HG02759 (cell line): Measurements from ENCODE around the gene FFAR1.
A peak's percentile ranks its signal among the peaks of the same experiment; 100 is the strongest.
"Not testable (repeated sequence)": the region's sequence is repeated elsewhere in the genome, so short reads cannot be mapped to it uniquely, and the experiment has no call there.

Experiments
- ATAC-seq: cut with Tn5 transposase; IDR thresholded peaks from one replicate; pipeline ENCODE4 v1.9.1; 2021; ENCODE audit warnings: mild to moderate bottlenecking, moderate library complexity; ENCODE audit not compliant: unreplicated experiment

The FFAR1 gene

DNA sequence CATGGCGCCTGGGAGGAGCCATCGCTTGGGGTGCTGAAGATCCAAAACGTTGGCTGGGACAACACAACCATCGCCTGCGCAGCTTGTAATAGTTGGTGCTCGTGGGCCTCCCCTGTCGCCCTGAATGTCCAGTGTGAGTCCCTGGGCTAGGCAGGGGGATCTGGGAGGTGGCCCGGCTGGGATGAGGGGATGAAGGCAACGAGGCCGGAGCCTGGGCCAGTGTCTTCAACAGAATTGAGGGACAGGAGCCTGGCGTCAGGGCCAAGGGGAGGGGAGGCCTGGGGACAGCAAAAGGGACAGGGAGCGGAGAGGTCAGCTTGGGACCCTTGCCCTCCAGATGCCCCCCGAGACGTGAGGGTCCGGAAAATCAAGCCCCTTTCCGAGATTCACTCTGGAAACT, 6.7 kb upstream of the FFAR1 start:
- no peak for ATAC-seq

DNA sequence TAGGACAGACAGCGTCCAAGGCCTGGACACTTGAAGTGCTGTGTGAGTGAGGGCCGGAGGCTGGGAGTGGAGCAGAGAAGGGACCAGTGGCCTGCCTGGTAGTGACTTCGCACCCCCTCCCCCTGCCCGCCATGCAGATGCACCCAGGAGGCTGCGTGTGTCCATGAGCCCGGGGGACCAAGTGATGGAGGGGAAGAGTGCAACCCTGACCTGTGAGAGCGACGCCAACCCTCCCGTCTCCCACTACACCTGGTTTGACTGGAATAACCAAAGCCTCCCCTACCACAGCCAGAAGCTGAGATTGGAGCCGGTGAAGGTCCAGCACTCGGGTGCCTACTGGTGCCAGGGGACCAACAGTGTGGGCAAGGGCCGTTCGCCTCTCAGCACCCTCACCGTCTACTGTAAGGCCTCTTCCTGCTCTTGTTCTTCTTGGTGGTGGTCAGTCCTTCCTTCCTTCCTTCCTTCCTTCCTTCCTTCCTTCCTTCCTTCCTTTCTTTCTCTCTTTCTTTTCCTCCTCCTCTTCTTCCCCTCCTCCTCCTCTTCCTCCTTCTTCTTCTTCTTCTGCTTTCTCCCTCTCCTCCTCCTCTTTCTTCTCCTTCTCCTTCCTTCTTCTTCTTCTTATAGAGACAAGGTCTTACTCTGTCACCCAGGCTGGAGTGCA, 6.0 kb upstream of the FFAR1 start:
- ATAC-seq = no peak

DNA sequence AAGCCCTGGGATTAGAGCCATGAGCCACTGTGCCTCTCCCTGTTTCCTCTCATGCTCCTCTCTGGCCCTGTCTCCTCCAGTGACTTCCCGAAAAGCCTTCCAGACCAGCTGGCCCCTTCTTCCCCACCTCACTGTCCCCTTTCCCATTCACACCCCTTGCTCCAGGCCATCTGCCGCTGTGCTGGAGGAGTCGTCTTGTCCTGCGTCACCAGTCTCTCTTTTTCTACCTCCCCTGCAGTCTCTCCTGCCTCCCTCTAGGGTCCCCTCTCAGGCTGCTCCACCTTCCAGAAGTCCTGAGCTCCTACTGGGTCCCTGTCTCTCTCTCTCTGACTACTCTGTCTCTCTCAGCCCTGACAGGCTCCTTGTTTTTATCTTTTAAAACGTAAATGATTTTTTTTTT, 5.3 kb upstream of the FFAR1 start:
- no peak for ATAC-seq

DNA sequence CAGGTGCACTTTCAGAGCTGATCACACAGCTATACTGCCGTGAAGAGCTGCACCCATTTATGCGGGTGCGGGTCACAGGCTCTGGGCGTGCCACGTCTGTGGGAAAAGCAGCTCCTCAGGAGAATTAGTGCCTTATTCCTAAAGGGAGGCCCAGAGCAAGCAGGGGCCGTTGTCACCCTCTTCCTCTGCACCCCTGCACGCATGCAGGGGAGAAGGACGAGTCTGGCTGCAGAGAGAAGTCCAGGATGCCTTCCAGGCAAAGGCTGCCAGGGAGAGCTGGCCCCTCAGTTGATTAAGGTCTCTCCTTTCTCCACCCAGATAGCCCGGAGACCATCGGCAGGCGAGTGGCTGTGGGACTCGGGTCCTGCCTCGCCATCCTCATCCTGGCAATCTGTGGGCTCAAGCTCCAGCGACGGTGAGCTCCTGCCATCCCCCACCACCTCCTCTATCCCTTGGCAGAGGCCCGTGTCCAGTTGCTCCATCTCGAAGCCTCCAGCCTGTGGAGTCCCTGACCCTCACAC, 3.1 kb upstream of the FFAR1 start:
- no peak for ATAC-seq

DNA sequence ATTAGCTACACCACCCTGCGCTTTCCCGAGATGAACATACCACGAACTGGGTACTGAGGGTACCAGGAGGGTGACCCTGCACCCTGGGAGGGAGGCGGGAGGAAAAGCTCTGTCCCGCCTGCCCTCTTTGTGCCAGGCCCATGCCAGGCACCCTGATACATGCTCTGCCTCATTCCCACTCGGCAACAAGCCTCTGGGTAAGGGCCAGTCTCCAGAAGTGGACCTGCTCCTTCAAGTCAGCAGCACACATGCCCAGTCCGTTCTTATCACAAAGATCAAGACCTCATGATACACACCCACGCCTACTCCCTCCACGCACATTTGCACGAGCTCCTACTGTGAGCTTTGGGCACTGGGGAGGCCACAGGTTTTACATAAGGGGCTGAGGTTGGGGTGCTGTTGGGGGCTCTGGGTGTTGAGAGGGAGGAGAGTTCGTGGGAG, 2.0 kb upstream of the FFAR1 start:
- ATAC-seq = no peak

DNA sequence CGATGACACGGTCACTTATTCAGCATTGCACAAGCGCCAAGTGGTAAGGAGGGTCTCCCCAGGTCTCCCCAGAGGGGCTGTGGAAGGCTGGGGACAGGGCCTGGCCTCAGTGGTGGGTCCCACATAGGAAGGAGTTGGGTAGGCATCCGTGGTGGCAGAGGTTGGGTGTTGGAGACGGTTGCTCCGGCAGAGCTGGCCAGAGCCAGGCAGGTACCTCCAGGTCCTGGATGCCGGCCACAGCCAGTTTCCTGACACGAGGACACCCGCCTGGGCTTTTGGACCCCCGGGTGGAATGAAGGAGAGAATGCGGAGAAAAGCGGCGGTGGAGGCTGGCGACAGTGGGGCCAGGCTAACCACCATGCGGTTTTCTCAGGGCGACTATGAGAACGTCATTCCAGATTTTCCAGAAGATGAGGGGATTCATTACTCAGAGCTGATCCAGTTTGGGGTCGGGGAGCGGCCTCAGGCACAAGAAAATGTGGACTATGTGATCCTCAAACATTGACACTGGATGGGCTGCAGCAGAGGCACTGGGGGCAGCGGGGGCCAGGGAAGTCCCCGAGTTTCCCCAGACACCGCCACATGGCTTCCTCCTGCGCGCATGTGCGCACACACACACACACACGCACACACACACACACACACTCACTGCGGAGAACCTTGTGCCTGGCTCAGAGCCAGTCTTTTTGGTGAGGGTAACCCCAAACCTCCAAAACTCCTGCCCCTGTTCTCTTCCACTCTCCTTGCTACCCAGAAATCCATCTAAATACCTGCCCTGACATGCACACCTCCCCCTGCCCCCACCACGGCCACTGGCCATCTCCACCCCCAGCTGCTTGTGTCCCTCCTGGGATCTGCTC, 1.3 kb upstream of the FFAR1 start:
- ATAC-seq = peak; percentile 35

DNA sequence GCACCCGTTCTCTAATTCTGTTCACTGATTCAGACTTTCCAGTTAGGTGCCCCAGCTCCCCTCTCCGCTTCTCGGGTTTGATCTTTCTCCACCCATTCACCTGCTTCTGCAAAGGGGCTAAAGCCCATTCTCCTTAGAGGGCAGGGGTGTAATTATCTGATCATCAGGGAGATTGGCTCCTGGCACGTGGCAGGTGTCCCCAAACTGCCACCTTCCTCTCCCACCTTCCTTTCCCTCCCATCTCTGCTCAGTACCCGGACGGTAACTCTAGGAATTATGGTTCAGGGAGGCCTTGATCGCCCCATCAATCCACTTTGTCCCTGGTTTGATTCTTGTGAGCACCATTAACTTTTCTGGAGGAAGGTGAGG, 212 bp downstream of the FFAR1 start:
- no peak for ATAC-seq

DNA sequence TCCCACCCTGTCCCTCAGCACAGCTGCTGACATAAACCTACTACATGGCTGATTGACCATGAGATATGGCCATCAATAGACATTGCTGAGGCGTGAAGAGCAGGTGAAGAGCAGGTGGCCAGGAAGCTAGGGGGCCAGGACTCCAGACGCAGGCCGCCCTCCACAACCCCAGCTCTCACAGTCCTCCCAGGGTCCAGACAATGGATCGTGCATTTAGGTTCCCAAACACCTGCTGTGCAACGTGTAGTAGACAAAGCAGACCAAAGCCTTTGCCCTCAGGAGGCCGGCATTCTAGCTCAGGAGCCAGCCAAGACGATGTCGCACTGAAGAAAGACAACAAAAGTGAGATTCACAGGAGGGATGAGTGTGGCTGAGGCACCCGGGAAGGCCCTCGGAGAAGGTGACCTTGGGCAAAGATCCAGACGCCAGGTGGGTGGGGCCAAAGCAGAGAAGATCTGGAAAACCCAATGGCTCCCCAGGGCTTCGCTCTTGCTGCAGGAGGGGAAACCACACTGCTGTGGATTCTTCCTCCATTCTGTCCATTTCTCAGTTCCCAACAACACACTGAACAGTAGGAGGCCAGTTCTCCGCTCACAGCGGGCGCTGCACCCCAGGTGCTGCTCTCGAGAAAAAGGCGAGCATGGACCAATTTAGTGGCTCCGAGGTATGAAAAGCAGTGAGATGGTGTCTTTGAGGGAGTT, 1.4 kb downstream of the FFAR1 start:
- ATAC-seq = no peak

DNA sequence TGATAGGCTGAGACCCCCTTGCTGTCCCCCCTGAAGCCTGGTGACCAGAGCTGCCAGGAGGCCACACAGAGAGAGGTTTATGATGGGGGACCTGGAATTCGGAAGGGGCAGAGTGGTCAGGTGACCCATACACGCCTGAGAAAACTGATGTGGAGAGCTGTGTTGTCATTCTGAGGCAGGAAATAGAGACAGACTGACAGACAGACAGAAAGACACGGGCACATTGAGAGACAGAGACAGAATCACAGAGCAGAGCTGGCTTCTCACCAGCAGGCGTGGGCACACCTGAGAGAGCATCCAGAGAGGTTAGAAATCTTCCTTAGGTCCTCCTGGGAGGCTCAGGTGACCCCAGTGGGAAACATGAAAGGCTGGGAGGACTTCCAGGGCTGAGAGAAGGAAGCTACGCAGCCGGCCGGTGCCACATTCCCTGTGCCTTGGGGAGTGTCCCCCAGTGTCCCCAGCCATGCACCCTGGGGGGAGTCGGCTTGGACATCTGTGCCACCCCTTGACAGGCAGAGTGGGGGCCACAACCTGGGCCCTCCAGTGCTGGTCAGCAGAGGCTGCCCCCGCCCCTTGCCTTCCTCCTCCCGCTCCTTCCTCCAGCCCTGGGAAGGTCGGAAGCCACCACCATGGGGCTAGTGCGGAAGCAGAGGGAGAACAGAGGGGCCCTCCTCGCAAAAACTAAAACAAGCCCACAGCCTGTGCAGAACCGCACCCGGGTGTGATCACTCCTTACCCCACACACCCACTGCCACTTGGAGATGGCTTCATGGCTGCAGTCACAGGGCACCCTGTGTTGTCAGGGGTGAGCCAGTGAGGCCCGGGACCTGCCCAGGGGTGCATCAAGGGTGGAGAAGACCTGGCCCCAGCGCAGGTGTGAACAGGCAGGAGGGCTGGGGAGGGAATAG, 2.2 kb downstream of the FFAR1 start:
- no peak for ATAC-seq

DNA sequence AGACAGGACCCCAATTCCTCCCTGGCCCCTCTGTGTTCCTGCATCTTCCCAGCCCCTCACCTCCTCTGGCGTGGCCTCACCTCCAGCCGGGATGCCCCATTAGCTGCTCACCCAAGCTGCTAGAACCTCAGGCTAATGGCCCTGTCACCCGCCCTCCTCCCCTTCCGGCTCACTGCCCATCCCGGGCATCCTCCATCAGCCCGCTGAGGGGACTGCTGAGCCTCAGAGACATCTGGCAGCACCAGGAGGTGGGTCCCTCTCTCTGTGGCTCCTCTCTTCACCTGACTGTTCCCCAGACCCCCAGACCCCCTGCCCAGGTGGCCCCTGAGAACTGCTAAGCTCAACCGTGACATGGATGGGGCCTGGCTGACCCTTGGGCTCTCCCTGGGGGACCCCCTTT, 2.9 kb downstream of the FFAR1 start:
- no peak for ATAC-seq

DNA sequence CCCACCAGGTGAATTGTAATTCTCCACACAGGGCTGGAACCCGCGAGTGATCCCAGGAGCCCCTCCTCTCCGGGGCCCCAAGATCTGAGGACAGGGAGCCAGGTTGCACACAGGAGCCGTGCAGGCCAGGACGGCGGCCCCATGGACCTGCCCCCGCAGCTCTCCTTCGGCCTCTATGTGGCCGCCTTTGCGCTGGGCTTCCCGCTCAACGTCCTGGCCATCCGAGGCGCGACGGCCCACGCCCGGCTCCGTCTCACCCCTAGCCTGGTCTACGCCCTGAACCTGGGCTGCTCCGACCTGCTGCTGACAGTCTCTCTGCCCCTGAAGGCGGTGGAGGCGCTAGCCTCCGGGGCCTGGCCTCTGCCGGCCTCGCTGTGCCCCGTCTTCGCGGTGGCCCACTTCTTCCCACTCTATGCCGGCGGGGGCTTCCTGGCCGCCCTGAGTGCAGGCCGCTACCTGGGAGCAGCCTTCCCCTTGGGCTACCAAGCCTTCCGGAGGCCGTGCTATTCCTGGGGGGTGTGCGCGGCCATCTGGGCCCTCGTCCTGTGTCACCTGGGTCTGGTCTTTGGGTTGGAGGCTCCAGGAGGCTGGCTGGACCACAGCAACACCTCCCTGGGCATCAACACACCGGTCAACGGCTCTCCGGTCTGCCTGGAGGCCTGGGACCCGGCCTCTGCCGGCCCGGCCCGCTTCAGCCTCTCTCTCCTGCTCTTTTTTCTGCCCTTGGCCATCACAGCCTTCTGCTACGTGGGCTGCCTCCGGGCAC, 3.9 kb downstream of the FFAR1 start:
- ATAC-seq = no peak

DNA sequence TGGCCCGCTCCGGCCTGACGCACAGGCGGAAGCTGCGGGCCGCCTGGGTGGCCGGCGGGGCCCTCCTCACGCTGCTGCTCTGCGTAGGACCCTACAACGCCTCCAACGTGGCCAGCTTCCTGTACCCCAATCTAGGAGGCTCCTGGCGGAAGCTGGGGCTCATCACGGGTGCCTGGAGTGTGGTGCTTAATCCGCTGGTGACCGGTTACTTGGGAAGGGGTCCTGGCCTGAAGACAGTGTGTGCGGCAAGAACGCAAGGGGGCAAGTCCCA, 4.4 kb downstream of the FFAR1 start:
- no peak for ATAC-seq

DNA sequence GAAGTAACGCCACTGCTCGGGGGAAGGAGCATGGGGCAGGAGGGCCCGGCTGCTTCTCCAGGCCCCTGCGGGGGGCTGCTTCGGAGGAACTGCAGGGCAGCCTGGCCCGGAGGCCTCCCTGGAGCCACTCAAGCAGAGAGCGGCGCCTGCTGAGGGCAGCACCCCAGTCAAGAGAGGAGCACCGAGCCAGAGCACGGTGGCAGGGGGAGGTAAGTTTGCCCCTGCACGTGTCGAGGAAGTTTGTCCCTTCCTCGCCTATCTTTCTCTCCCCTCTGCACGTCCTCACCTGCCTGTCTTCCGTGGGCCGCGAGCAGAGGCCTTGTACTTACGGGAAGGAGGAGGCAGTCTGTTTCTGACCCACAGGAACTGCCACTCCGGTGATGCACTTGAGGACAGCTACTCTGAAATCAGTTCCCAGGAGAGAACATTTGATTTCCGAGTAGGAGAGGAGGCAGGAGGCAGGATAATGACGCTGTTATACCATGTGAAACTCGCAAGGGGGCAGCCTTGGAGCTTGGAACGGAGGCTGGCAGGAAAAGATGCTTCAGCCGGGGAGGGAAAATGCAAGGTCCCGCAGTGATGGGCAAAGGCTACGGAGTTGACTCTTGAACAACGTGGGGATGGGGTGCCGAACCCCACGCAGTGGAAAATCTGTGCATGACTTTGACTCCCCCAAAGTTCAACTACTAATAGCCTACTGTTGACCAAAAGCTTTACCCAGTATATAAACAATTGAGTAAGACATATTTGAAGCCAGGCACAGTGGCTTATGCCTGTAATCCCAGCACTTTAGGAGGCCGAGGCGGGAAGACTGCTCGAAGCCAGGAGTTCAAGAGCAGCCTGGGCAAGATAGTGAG, 5.0 kb downstream of the FFAR1 start:
- ATAC-seq = no peak

DNA sequence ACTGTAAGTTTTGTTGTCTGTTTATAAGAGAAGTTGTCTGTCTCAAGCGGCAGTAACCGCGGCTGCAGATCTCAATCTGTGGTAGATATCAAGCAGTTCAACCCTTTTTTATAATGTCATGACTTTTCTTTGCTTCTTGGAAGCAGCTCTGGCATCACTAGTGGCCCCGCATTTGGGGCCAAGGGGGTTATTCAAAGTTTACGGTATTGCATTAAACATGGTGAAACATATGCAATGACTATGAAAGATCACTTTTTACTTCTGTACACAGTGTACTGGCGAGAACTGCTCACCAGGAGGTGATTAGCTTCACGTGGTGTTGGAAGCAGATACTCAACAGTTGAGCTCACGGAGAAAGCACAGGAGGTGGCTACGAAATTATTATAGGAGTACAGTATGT, 5.9 kb downstream of the FFAR1 start:
- ATAC-seq = no peak

DNA sequence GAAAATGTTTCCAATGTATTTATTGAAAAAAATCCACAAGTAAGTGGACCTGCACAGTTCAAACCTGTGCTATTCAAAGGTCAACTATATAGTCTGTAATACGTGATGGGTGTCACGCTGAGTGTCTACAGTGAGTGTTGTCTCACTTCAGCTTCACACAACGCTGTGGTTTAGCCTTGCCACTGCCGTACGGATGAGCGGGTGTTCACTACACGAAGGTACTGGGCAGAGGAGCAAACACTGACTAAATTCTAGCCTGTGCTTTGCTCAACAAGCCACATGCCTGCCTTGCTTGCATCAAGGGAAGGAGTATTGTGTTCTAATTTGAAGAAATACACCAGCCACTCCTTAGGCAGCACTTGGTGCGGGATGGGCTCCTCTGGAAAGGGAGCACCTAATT, 7.2 kb downstream of the FFAR1 start:
- ATAC-seq = no peak

DNA sequence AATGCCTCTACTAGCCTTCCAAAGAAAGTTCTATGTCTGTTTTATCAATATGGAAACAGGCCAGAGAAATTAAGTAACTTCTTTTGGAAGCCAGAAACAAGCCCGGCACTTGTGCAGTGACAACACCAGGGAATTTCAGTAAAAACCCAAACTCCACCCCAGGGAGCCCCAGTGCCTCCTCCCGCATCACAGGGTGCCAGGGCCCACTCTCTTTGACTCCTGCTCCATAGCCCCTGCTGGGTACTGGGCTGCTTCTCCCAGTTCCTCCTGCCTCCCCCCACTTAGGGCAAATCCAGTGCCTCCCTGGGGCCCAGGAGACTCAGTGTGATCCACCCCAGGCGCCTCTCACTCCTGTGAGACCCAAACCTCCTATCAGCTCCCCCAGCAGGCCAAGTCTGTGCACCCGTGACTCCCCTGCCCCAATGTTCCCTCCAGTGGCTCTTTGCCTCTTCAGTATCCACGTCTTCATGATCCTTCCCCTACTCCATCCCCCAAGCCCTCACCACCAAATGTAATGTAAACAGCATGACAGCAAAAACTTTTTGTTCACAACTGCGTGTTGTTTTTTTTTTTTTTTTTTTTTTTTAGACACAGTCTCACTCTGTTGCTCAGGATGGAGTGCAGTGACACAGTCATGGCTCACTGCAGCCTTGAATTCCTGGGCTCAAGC, 8.2 kb downstream of the FFAR1 start:
- no peak for ATAC-seq

DNA sequence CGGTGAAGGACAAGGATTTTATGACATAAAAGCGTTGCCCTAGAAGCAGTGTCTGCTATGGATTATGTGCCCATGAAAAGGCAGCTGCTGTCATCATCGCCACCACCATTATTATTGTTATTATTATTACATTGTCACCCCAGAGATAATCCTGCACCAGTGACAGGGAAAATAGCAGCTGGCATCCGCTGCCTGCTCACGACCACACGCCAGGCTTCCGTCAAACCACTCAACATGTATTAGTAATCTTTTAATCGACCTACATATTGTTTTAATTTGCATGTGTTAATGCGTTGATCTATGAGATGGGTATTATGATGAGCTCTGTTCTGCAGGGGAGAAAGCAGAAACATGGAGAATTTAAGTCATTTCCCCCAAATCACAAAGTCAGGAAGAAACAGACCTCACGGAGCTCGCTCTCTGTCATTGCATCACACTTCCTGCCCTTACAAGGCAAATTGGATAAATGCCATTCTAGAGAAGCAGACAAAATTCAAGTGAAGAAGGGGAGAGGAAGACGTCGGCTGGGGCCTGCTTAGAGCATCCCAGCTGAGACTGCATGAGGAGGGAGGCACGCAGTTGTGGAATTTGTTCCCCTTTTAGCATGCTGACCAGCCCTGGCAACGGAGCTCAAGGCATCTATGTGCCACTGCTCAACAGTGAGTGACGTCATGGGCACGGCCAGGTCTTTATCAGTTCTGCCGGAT, 10.3 kb downstream of the FFAR1 start, which contains the start of gene FFAR3:
FFAR3 (plus strand) TSS at position 594 of the 707 bp plus-strand sequence. CDS start 431 bp downstream, outside the sequence.
- ATAC-seq = no peak

DNA sequence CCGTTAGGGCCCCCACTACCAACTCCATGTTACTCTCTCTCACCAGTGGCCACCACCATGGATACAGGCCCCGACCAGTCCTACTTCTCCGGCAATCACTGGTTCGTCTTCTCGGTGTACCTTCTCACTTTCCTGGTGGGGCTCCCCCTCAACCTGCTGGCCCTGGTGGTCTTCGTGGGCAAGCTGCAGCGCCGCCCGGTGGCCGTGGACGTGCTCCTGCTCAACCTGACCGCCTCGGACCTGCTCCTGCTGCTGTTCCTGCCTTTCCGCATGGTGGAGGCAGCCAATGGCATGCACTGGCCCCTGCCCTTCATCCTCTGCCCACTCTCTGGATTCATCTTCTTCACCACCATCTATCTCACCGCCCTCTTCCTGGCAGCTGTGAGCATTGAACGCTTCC, 11.1 kb downstream of the FFAR1 start:
- not testable (repeated sequence) for ATAC-seq
